HEK293 (cell line): ENCODE data around the gene ADAM8.
"Not testable (repeated sequence)": the region's sequence is repeated elsewhere in the genome, so short reads cannot be mapped to it uniquely, and the experiment has no call there.

Source experiments
- ATF2 ChIP-seq: fragments of 450-650 bp; formaldehyde crosslinking; IDR thresholded peaks from 2 replicates; pipeline ENCODE4 v1.5.1; 2016; ENCODE audit warnings: missing biosample characterization, missing genetic modification characterization, low read depth
- CTCF ChIP-seq: fragments of 450-650 bp; formaldehyde crosslinking; IDR thresholded peaks from 2 replicates; pipeline ENCODE4 v1.5.1; 2016; ENCODE audit warnings: missing biosample characterization, missing genetic modification characterization
- ELK4 ChIP-seq: IDR thresholded peaks from 2 replicates; pipeline ENCODE4 v1.6.1; 2011; ENCODE audit warnings: mild to moderate bottlenecking, low read depth, low read length, borderline replicate concordance
- MZF1 ChIP-seq: fragments of 450-650 bp; formaldehyde crosslinking; IDR thresholded peaks from 2 replicates; pipeline ENCODE4 v1.5.1; 2017; ENCODE audit warnings: missing biosample characterization, missing genetic modification characterization, borderline replicate concordance
- OSR2 ChIP-seq: fragments of 450-650 bp; formaldehyde crosslinking; IDR thresholded peaks from 2 replicates; pipeline ENCODE4 v1.5.1; 2016; ENCODE audit warnings: missing biosample characterization, missing genetic modification characterization
- WT1 ChIP-seq: fragments of 450-650 bp; formaldehyde crosslinking; IDR thresholded peaks from 2 replicates; pipeline ENCODE4 v1.5.1; 2016; ENCODE audit warnings: missing biosample characterization, missing genetic modification characterization
- YY1 ChIP-seq: fragments of 450-650 bp; formaldehyde crosslinking; IDR thresholded peaks from 2 replicates; pipeline ENCODE4 v1.5.1; 2018; ENCODE audit warnings: missing biosample characterization, missing genetic modification characterization
- ZNF362 ChIP-seq: fragments of 450-650 bp; formaldehyde crosslinking; IDR thresholded peaks from 2 replicates; pipeline ENCODE4 v1.5.1; 2016; ENCODE audit warnings: missing biosample characterization, missing genetic modification characterization
- ZNF626 ChIP-seq: fragments of 450-650 bp; sonication (Bioruptor Pico); formaldehyde crosslinking; IDR thresholded peaks from 2 replicates; pipeline ENCODE4 v1.5.1; 2018; ENCODE audit warnings: missing biosample characterization, missing genetic modification characterization, inconsistent platforms

- not testable (repeated sequence) for TF ChIP-seq CTCF (tag by site-specific recombination); OSR2 (tag by site-specific recombination); YY1 (tag by site-specific recombination); ZNF626 (tag by site-specific recombination); ELK4; MZF1 (tag by site-specific recombination); ATF2 (tag by site-specific recombination); ZNF362 (tag by site-specific recombination); WT1 (tag by site-specific recombination)
Observed at GRCh38 chr10:133322064-133322709, 45.5 kb upstream of the ADAM8 start.
